ENCODE measurements around the gene DPH2.

GRCh38 chr1:43970911-43971310 lies 1.1 kb downstream of the DPH2 start:
- TF ChIP-seq CTCF (IDR thresholded peaks at IDR 0.05) (no peak), POLR2A (IDR thresholded peaks at IDR 0.05) (no peak), POLR2AphosphoS5 (IDR thresholded peaks at IDR 0.05) (no peak)

All from breast epithelium (tissue), 3 donors.